HG02938 (cell line): ENCODE results near the gene RHOH.
"Not testable (repeated sequence)": the region's sequence is repeated elsewhere in the genome, so short reads cannot be mapped to it uniquely, and the experiment has no call there.

ENCODE experiments used
- ATAC-seq: cut with Tn5 transposase; IDR thresholded peaks from one replicate; pipeline ENCODE4 v1.9.1; 2021; ENCODE audit warnings: mild to moderate bottlenecking, moderate library complexity; ENCODE audit not compliant: unreplicated experiment

Gene RHOH

GRCh38 chr4:40290611-40291186 is 93.9 kb downstream of the RHOH start:
- not testable (repeated sequence) for ATAC-seq

- ATAC-seq = no peak
Observed at GRCh38 chr4:40292313-40292759, 95.5 kb downstream of the RHOH start.

- ATAC-seq = no peak
Observed at GRCh38 chr4:40294339-40294738, 97.5 kb downstream of the RHOH start.

- not testable (repeated sequence) for ATAC-seq
Observed at GRCh38 chr4:40295030-40295429, 98.2 kb downstream of the RHOH start.

- ATAC-seq = no peak
Observed at GRCh38 chr4:40295572-40295971, 98.7 kb downstream of the RHOH start.
